ENCODE measurements around the gene LGI1.

LGI1 gene

GRCh38 chr10:93757801-93758507, at the start of gene LGI1:
Gene LGI1 (plus strand): TSS chr10:93757936. CDS start chr10:93758145, 209 bp downstream.
- DNase-seq, result peak in 1 of 2 donors; percentile 42

GRCh38 chr10:93710333-93710909, 47.3 kb upstream of the LGI1 start:
- no peak for DNase-seq

GRCh38 chr10:93711891-93712290, 45.8 kb upstream of the LGI1 start:
- no peak for DNase-seq

GRCh38 chr10:93712593-93712992, 45.1 kb upstream of the LGI1 start:
- no peak for DNase-seq

- no peak for DNase-seq
Measured at GRCh38 chr10:93715345-93715744, 42.4 kb upstream of the LGI1 start.

GRCh38 chr10:93716766-93717165, 41.0 kb upstream of the LGI1 start:
- DNase-seq, result no peak

GRCh38 chr10:93718937-93719725, 38.6 kb upstream of the LGI1 start:
- no peak for DNase-seq

GRCh38 chr10:93719901-93720300, 37.8 kb upstream of the LGI1 start:
- no peak for DNase-seq

GRCh38 chr10:93722550-93722949, 35.2 kb upstream of the LGI1 start:
- DNase-seq, result no peak

- no peak for DNase-seq
Measured at GRCh38 chr10:93723153-93723552, 34.6 kb upstream of the LGI1 start.

GRCh38 chr10:93726024-93726423, 31.7 kb upstream of the LGI1 start:
- no peak for DNase-seq

GRCh38 chr10:93741367-93741766, 16.4 kb upstream of the LGI1 start:
- DNase-seq, result no peak

GRCh38 chr10:93742633-93743349, 14.9 kb upstream of the LGI1 start:
- DNase-seq, result no peak

- no peak for DNase-seq
Measured at GRCh38 chr10:93745408-93746065, 12.2 kb upstream of the LGI1 start.

GRCh38 chr10:93746844-93747284, 10.9 kb upstream of the LGI1 start:
- no peak for DNase-seq

- DNase-seq, result no peak
Measured at GRCh38 chr10:93749218-93749799, 8.4 kb upstream of the LGI1 start.

GRCh38 chr10:93751124-93751523, 6.6 kb upstream of the LGI1 start:
- no peak for DNase-seq

GRCh38 chr10:93751832-93752231, 5.9 kb upstream of the LGI1 start:
- peak in 1 of 2 donors; percentile 36 for DNase-seq

GRCh38 chr10:93752761-93753160, 5.0 kb upstream of the LGI1 start:
- DNase-seq, result no peak

GRCh38 chr10:93753621-93754250, 4.0 kb upstream of the LGI1 start:
- no peak for DNase-seq

GRCh38 chr10:93754761-93755160, 3.0 kb upstream of the LGI1 start:
- DNase-seq, result no peak
